H1 (cell line): ENCODE measurements around the gene HDDC3. TPM values are rescaled to one million over a fixed set of nuclear protein-coding genes. Genes with fewer than 3 reads are reported as not detected.

Source experiments
- CBX8 ChIP-seq: fragments of 300-800, 300-1000 bp; sonication (generic); IDR thresholded peaks from 2 replicates; pipeline ENCODE4 v1.7.1; 2016; ENCODE audit warnings: low read depth, low read length, borderline replicate concordance
- CREB1 ChIP-seq: IDR thresholded peaks from 2 replicates; pipeline ENCODE4 v1.6.1; 2012; ENCODE audit warnings: inconsistent platforms
- GTF2F1 ChIP-seq: IDR thresholded peaks from 2 replicates; pipeline ENCODE4 v1.6.1; 2012; ENCODE audit warnings: low read depth, low read length, improper control_type of control experiment, borderline replicate concordance
- KDM4A ChIP-seq: IDR thresholded peaks from one replicate; pipeline ENCODE4 v1.7.1; 2012; ENCODE audit warnings: low read depth, mild to moderate bottlenecking, moderate library complexity, low read length, inconsistent platforms; ENCODE audit not compliant: severe bottlenecking
- SAP30 ChIP-seq: fragments of 300-600 bp; sonication (generic); IDR thresholded peaks from 2 replicates; pipeline ENCODE4 v1.7.1; 2012; ENCODE audit warnings: low read length, moderate library complexity, mild to moderate bottlenecking, inconsistent platforms; ENCODE audit not compliant: insufficient read depth, insufficient replicate concordance
- polyA plus RNA-seq, 7 experiments: library from polyadenylated mRNA; depleted of rRNA in 3 of 7; stranded (reverse) in 5 of 7; unstranded in 2 of 7; fragments of >200 nt in 5 of 7; fragments of 200-250 nt in 2 of 7; gene quantifications; 1 replicate in 5 of 7; 2 replicates in 1 of 7; 4 replicates in 1 of 7; pipeline versions ENCODE4 v1.2.1 to v1.2.3, GENCODE V29; 2011 to 2013; ENCODE audit warnings: missing spikeins in 2 of 7, mixed read lengths in 2 of 7
- total RNA-seq: library from RNA; stranded (reverse); fragmentation: NEBNext Ultra II Directional; extraction: Animal tissue kit (Norgen Biotek cat#: 25700); gene quantifications from 2 replicates; pipeline ENCODE4 v1.2.1, GENCODE V29; 2021
- TF ChIP-seq, protein P1 (sequence below): fragments of 300-600 bp; sonication (generic); IDR thresholded peaks from 2 replicates; pipeline ENCODE4 v1.7.1; 2012; ENCODE audit warnings: low read length, moderate library complexity, mild to moderate bottlenecking, inconsistent platforms; ENCODE audit not compliant: insufficient replicate concordance

HDDC3 gene
- total and polyA plus RNA-seq, 2 of the 8 experiments (the other 6 are each of a cell fraction or from before 2014, with no cell fraction given): 16.3 to 16.5 TPM

DNA sequence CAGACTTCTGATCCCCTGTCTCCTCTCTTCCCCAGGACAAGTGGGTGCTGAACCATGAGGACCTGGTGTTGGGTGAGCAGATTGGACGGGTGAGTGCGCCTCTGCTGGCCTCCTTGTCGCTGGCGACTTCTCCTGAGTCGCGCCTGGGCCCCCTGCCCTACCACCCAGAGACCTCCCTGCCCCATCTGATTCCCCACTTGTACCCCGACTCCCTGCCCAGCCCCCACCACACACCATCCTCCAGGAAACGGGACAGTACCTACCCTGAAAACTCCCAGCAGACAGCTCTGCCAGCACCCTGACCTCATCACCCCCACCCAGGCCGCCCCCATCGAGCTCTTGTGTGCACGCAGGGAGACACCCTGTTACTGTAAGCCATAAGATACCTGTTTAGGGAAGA lies 40.3 kb downstream of the HDDC3 start (continued):
- TF ChIP-seq SAP30 (no peak), CBX8 (no peak), KDM4A (no peak), CREB1 (no peak), GTF2F1 (no peak)
- TF ChIP-seq, protein P1, sequence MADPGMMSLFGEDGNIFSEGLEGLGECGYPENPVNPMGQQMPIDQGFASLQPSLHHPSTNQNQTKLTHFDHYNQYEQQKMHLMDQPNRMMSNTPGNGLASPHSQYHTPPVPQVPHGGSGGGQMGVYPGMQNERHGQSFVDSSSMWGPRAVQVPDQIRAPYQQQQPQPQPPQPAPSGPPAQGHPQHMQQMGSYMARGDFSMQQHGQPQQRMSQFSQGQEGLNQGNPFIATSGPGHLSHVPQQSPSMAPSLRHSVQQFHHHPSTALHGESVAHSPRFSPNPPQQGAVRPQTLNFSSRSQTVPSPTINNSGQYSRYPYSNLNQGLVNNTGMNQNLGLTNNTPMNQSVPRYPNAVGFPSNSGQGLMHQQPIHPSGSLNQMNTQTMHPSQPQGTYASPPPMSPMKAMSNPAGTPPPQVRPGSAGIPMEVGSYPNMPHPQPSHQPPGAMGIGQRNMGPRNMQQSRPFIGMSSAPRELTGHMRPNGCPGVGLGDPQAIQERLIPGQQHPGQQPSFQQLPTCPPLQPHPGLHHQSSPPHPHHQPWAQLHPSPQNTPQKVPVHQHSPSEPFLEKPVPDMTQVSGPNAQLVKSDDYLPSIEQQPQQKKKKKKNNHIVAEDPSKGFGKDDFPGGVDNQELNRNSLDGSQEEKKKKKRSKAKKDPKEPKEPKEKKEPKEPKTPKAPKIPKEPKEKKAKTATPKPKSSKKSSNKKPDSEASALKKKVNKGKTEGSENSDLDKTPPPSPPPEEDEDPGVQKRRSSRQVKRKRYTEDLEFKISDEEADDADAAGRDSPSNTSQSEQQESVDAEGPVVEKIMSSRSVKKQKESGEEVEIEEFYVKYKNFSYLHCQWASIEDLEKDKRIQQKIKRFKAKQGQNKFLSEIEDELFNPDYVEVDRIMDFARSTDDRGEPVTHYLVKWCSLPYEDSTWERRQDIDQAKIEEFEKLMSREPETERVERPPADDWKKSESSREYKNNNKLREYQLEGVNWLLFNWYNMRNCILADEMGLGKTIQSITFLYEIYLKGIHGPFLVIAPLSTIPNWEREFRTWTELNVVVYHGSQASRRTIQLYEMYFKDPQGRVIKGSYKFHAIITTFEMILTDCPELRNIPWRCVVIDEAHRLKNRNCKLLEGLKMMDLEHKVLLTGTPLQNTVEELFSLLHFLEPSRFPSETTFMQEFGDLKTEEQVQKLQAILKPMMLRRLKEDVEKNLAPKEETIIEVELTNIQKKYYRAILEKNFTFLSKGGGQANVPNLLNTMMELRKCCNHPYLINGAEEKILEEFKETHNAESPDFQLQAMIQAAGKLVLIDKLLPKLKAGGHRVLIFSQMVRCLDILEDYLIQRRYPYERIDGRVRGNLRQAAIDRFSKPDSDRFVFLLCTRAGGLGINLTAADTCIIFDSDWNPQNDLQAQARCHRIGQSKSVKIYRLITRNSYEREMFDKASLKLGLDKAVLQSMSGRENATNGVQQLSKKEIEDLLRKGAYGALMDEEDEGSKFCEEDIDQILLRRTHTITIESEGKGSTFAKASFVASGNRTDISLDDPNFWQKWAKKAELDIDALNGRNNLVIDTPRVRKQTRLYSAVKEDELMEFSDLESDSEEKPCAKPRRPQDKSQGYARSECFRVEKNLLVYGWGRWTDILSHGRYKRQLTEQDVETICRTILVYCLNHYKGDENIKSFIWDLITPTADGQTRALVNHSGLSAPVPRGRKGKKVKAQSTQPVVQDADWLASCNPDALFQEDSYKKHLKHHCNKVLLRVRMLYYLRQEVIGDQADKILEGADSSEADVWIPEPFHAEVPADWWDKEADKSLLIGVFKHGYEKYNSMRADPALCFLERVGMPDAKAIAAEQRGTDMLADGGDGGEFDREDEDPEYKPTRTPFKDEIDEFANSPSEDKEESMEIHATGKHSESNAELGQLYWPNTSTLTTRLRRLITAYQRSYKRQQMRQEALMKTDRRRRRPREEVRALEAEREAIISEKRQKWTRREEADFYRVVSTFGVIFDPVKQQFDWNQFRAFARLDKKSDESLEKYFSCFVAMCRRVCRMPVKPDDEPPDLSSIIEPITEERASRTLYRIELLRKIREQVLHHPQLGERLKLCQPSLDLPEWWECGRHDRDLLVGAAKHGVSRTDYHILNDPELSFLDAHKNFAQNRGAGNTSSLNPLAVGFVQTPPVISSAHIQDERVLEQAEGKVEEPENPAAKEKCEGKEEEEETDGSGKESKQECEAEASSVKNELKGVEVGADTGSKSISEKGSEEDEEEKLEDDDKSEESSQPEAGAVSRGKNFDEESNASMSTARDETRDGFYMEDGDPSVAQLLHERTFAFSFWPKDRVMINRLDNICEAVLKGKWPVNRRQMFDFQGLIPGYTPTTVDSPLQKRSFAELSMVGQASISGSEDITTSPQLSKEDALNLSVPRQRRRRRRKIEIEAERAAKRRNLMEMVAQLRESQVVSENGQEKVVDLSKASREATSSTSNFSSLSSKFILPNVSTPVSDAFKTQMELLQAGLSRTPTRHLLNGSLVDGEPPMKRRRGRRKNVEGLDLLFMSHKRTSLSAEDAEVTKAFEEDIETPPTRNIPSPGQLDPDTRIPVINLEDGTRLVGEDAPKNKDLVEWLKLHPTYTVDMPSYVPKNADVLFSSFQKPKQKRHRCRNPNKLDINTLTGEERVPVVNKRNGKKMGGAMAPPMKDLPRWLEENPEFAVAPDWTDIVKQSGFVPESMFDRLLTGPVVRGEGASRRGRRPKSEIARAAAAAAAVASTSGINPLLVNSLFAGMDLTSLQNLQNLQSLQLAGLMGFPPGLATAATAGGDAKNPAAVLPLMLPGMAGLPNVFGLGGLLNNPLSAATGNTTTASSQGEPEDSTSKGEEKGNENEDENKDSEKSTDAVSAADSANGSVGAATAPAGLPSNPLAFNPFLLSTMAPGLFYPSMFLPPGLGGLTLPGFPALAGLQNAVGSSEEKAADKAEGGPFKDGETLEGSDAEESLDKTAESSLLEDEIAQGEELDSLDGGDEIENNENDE: no peak
